Colonic mucosa (tissue), 4 donors: Measurements from ENCODE around the gene ZNF750. TPM values are rescaled to one million over a fixed set of nuclear protein-coding genes. Genes with fewer than 3 reads are reported as not detected.

Source experiments
- DNase-seq: peaks from one replicate; pipeline ENCODE4 v3.0.0-alpha.2; 2020
- H3K27ac ChIP-seq: fragments of 200-600 bp; one replicate; pipeline ENCODE4 v1.8.0; 2021
- H3K27me3 ChIP-seq: fragments of 200-600 bp; one replicate; pipeline ENCODE4 v1.8.0; 2021
- H3K36me3 ChIP-seq: fragments of 200-600 bp; one replicate; pipeline ENCODE4 v1.8.0; 2021
- H3K4me1 ChIP-seq: fragments of 200-600 bp; one replicate; pipeline ENCODE4 v1.8.0; 2021; ENCODE audit warnings: mild to moderate bottlenecking
- H3K4me3 ChIP-seq: fragments of 200-600 bp; one replicate; pipeline ENCODE4 v1.8.0; 2021
- H3K9ac ChIP-seq, 2 donors: one replicate each; pipeline ENCODE4 v1.7.0; 2013; ENCODE audit warnings: control low read depth in 2 of 2, low read depth in 2 of 2, low read length in 2 of 2
- H3K9me3 ChIP-seq: fragments of 200-600 bp; one replicate; pipeline ENCODE4 v1.8.0; 2021
- CTCF ChIP-seq: fragments of 200-600 bp; IDR thresholded peaks from one replicate; pipeline ENCODE4 v1.8.0; 2022; ENCODE audit warnings: antibody characterized with exemption, mild to moderate bottlenecking
- intact Hi-C: fragments of 100-400 bp; cut with DNase I; formaldehyde crosslinking; loops from one replicate; pipeline ENCODE4 v1.14.1; 2022
- total RNA-seq, 2 donors: library from RNA; stranded (reverse); fragmentation: NEBNext Ultra II Directional in 1 of 2; extraction: Animal tissue kit (Norgen Biotek cat#: 25700) in 1 of 2; gene quantifications; one replicate each; pipeline ENCODE4 v1.2.1, GENCODE V29; 2021
- donor health status: healthy.
- donor health status: DM: no; HTN: no; CAD: no.
- donor health status: DM: no; HTN: no; CAD: no.

ZNF750 gene
- total RNA-seq, result not detected

GRCh38 chr17:82839617-82840292 lies at the start of gene ZNF750:
ZNF750 (minus strand) TSS chr17:82840022; CDS start chr17:82832454, 7,568 bp downstream.
- intact Hi-C loops, result no loop called here
- Histone ChIP-seq H3K9ac (peak within 1 kb of the TSS; percentile 33 to 61), H3K27me3 (no peaks in the 10 kb centered on the region), H3K27ac (peak within 1 kb of the TSS; percentile 84), H3K4me1 (peaks cover 8% of the 10 kb centered on the region), H3K36me3 (no peaks in the 10 kb centered on the region), H3K9me3 (no peaks in the 10 kb centered on the region), H3K4me3 (no peak within 1 kb of the TSS)
- no peak for TF ChIP-seq CTCF
- no peak for DNase-seq

GRCh38 chr17:82888583-82889495 lies 49.0 kb upstream of the ZNF750 start:
- Histone ChIP-seq H3K27ac (peak overlapping the region; percentile 69), H3K4me3 (no peak overlapping the region), H3K4me1 (peaks cover 3% of the 10 kb centered on the region), H3K36me3 (no peaks in the 10 kb centered on the region), H3K9ac (peak overlapping the region; percentile 18 to 59), H3K27me3 (no peaks in the 10 kb centered on the region), H3K9me3 (no peaks in the 10 kb centered on the region)
- DNase-seq, result peak; percentile 62
- intact Hi-C loops, result no loop called here
- TF ChIP-seq CTCF, result no peak

GRCh38 chr17:82887255-82888164 lies 47.7 kb upstream of the ZNF750 start:
- H3K4me3 ChIP-seq, result no peak overlapping the region
- no peak for DNase-seq
- intact Hi-C loops, result no loop called here
- H3K9ac ChIP-seq, result no peak overlapping the region
- H3K36me3 ChIP-seq, result no peaks in the 10 kb centered on the region
- no peaks in the 10 kb centered on the region for H3K27me3 ChIP-seq
- H3K9me3 ChIP-seq, result no peaks in the 10 kb centered on the region
- H3K27ac ChIP-seq, result no peak overlapping the region
- no peak for TF ChIP-seq CTCF
- peaks cover 5% of the 10 kb centered on the region for H3K4me1 ChIP-seq

GRCh38 chr17:82884970-82885353 lies 45.1 kb upstream of the ZNF750 start:
- H3K9me3 ChIP-seq, result no peaks in the 10 kb centered on the region
- H3K27ac ChIP-seq, result no peak overlapping the region
- no peak overlapping the region for H3K9ac ChIP-seq
- no peak overlapping the region for H3K4me3 ChIP-seq
- DNase-seq, result no peak
- peaks cover 9% of the 10 kb centered on the region for H3K4me1 ChIP-seq
- no peaks in the 10 kb centered on the region for H3K36me3 ChIP-seq
- H3K27me3 ChIP-seq, result no peaks in the 10 kb centered on the region
- TF ChIP-seq CTCF, result no peak
- intact Hi-C loops, result no loop called here
